Activated naive CD4-positive, alpha-beta T cell treated with anti-CD3 and anti-CD28 coated beads, Interleukin-2, amount 50 U/mL, for 16 hours (primary cell): Measurements from ENCODE around the gene IL6ST.
A peak's percentile ranks its signal among the peaks of the same experiment; 100 is the strongest.

Experiments used
- DNase-seq: peaks from one replicate; pipeline ENCODE4 v3.0.0-alpha.2; 2020

Gene IL6ST

GRCh38 chr5:55918087-55919035 is 76.4 kb downstream of the IL6ST start:
- DNase-seq = no peak

- no peak for DNase-seq
These were observed 77.2 kb downstream of the IL6ST start for GRCh38 chr5:55917402-55918086.

- DNase-seq = no peak
These were observed 77.8 kb downstream of the IL6ST start for GRCh38 chr5:55916986-55917385.

- DNase-seq = no peak
These were observed 79.0 kb downstream of the IL6ST start for GRCh38 chr5:55915783-55916182.

- no peak for DNase-seq
These were observed 79.8 kb downstream of the IL6ST start for GRCh38 chr5:55914971-55915370.

- DNase-seq = no peak
These were observed 81.0 kb downstream of the IL6ST start for GRCh38 chr5:55913466-55914413.

- DNase-seq = no peak
These were observed 82.7 kb downstream of the IL6ST start for GRCh38 chr5:55911784-55912653.

GRCh38 chr5:55908804-55909203 is 86.0 kb downstream of the IL6ST start:
- DNase-seq = no peak

- DNase-seq = no peak
These were observed 86.8 kb downstream of the IL6ST start for GRCh38 chr5:55907927-55908326.

- no peak for DNase-seq
These were observed 89.5 kb downstream of the IL6ST start for GRCh38 chr5:55905251-55905650.

GRCh38 chr5:55904152-55904551 is 90.6 kb downstream of the IL6ST start:
- no peak for DNase-seq

GRCh38 chr5:55903121-55903701 is 91.6 kb downstream of the IL6ST start:
- peak; percentile 29 for DNase-seq

- DNase-seq = no peak
These were observed 92.1 kb downstream of the IL6ST start for GRCh38 chr5:55902696-55903095.

- no peak for DNase-seq
These were observed 94.0 kb downstream of the IL6ST start for GRCh38 chr5:55900776-55901175.

- no peak for DNase-seq
These were observed 94.7 kb downstream of the IL6ST start for GRCh38 chr5:55900068-55900467.

GRCh38 chr5:55899344-55899743 is 95.4 kb downstream of the IL6ST start:
- no peak for DNase-seq

GRCh38 chr5:55897905-55898304 is 96.9 kb downstream of the IL6ST start:
- DNase-seq = no peak

GRCh38 chr5:55897206-55897894 is 97.4 kb downstream of the IL6ST start:
- DNase-seq = no peak

GRCh38 chr5:55896663-55897062 is 98.1 kb downstream of the IL6ST start:
- no peak for DNase-seq

GRCh38 chr5:55896238-55896637 is 98.5 kb downstream of the IL6ST start:
- DNase-seq = no peak

GRCh38 chr5:55895346-55895745 is 99.4 kb downstream of the IL6ST start:
- no peak for DNase-seq
